NB4 (cell line): ENCODE measurements around the gene ACTR8.

ENCODE experiments used
- CTCF ChIP-seq: IDR thresholded peaks from one replicate; pipeline ENCODE4 v1.5.1; 2012; ENCODE audit warnings: low read depth, low read length
- POLR2A ChIP-seq: IDR thresholded peaks from 2 replicates; pipeline ENCODE4 v1.6.1; 2011; ENCODE audit warnings: mild to moderate bottlenecking; ENCODE audit not compliant: insufficient read length; ENCODE audit errors: extremely low read depth
- TF ChIP-seq, protein P1 (sequence below): IDR thresholded peaks from 2 replicates; pipeline ENCODE4 v1.6.1; 2011; ENCODE audit warnings: low read depth, low read length

GRCh38 chr3:53899750-53900149 lies 17.8 kb upstream of the ACTR8 start:
- TF ChIP-seq POLR2A, result no peak
- no peak for TF ChIP-seq CTCF
- TF ChIP-seq, protein P1, sequence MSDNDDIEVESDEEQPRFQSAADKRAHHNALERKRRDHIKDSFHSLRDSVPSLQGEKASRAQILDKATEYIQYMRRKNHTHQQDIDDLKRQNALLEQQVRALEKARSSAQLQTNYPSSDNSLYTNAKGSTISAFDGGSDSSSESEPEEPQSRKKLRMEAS, result no peak
